Activated CD8-positive, alpha-beta memory T cell treated with anti-CD3 and anti-CD28 coated beads, Interleukin-2, amount 50 U/mL, for 48 hours (primary cell): ENCODE measurements around the gene TES.
"Not testable (repeated sequence)": the region's sequence is repeated elsewhere in the genome, so short reads cannot be mapped to it uniquely, and the experiment has no call there.

Source experiments
- DNase-seq: peaks from one replicate; pipeline ENCODE4 v3.0.0-alpha.2; 2020

TES gene

GRCh38 chr7:116293633-116294032, 83.3 kb downstream of the TES start:
- no peak for DNase-seq

GRCh38 chr7:116295903-116296302, 85.6 kb downstream of the TES start:
- not testable (repeated sequence) for DNase-seq

- no peak for DNase-seq
Measured at GRCh38 chr7:116298055-116298454, 87.7 kb downstream of the TES start.

- no peak for DNase-seq
Measured at GRCh38 chr7:116298576-116298975, 88.2 kb downstream of the TES start.

GRCh38 chr7:116305485-116306408, 95.4 kb downstream of the TES start:
- no peak for DNase-seq

GRCh38 chr7:116306409-116307048, 96.2 kb downstream of the TES start:
- no peak for DNase-seq

- no peak for DNase-seq
Measured at GRCh38 chr7:116307253-116307652, 96.9 kb downstream of the TES start.
